SU-DHL-6 (cell line): ENCODE data around the gene PRSS35.
"Not testable (repeated sequence)": the region's sequence is repeated elsewhere in the genome, so short reads cannot be mapped to it uniquely, and the experiment has no call there.

Source experiments
- EZH2phosphoT487 ChIP-seq: fragments of 200-600 bp; sonication (generic), shearing (Covaris generic); conservative IDR thresholded peaks from 2 replicates; pipeline ENCODE4 v1.6.1; 2018; ENCODE audit warnings: mild to moderate bottlenecking, antibody characterized with exemption, low read length, moderate library complexity, mixed read lengths
- TF ChIP-seq, protein P1 (sequence below): fragments of 200-600 bp; sonication (generic); IDR thresholded peaks from one replicate; pipeline ENCODE4 v1.5.1; 2017; ENCODE audit warnings: antibody characterized with exemption, mild to moderate bottlenecking, low read length, moderate library complexity; ENCODE audit not compliant: insufficient read depth, poor library complexity, severe bottlenecking

GRCh38 chr6:83481938-83482337 lies 30.4 kb upstream of the PRSS35 start:
- TF ChIP-seq, protein P1, sequence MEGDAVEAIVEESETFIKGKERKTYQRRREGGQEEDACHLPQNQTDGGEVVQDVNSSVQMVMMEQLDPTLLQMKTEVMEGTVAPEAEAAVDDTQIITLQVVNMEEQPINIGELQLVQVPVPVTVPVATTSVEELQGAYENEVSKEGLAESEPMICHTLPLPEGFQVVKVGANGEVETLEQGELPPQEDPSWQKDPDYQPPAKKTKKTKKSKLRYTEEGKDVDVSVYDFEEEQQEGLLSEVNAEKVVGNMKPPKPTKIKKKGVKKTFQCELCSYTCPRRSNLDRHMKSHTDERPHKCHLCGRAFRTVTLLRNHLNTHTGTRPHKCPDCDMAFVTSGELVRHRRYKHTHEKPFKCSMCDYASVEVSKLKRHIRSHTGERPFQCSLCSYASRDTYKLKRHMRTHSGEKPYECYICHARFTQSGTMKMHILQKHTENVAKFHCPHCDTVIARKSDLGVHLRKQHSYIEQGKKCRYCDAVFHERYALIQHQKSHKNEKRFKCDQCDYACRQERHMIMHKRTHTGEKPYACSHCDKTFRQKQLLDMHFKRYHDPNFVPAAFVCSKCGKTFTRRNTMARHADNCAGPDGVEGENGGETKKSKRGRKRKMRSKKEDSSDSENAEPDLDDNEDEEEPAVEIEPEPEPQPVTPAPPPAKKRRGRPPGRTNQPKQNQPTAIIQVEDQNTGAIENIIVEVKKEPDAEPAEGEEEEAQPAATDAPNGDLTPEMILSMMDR, result not testable (repeated sequence)
- not testable (repeated sequence) for TF ChIP-seq EZH2phosphoT487
